ENCODE data around the gene LBR. TPM values are rescaled to one million over a fixed set of nuclear protein-coding genes. Genes with fewer than 3 reads are reported as not detected.

The LBR gene
- total RNA-seq, 1 experiment from 2014 or later: 149 TPM

DNA sequence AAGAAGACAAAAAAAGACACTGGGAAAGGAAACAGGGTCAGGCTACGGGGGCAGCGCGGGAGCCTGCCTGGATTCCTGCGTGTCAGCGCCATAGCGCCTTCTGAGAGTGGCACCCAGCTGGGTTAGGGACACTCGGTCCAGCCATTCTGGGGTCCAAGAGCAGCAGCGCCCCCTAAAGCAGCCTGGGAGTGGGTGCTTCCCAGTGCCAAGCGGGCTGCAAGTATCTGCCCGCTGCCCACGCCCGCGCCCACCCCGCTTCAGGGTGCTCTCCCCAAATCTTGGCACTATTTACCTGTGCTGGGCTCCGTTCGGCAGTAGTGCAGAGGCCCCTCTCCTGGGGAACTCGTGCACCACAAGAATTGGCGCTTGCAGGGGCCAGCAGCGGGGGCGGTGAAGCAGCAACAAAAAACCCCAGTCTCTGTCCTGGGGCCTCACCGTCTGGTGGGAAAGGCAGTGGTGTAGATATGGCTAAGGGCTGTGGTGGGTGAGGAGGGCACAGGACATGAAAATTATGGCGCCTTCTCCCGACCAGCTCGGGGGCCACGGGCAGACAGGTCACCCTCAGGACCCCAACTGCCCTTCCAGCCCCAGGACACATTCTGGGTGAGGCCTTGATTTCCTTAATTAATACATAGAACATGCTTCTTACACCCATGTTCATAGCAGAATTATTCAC lies 24.1 kb upstream of the LBR start:
- Histone ChIP-seq H3K36me3 (ENCODE audit: control insufficient read depth, insufficient read depth, low read length) (no peaks in the 10 kb centered on the region), H3K9me3 (peaks cover 4% of the 10 kb centered on the region; the same call in 1 of the 2 replicates), H3K4me3 (ENCODE audit: low read depth, low read length) (no peak overlapping the region), H3K4me1 (0 out of 2 replicates have a peak, but pooled peaks cover 4% of the 10 kb centered on the region), H3K27me3 (replicated peaks; ENCODE audit: control insufficient read depth, insufficient read depth, low read length) (no peaks in the 10 kb centered on the region)
- peaks cover 13% of the 10 kb centered on the region for H3K4me1 Mint-ChIP-seq (ENCODE audit: low read depth, unreplicated experiment)
- no peak overlapping the region for H3K4me3 Mint-ChIP-seq (ENCODE audit: unreplicated experiment)
- CTCF ChIA-PET: interaction anchor here (0.6 kb wide), 1 partner anchor 956 kb away, joined by 3 read pairs; the partner anchor contains the start of gene PARP1
- peaks cover 6% of the 10 kb centered on the region for H3K9me3 Mint-ChIP-seq (ENCODE audit: unreplicated experiment)
- POLR2A ChIA-PET: no interaction called here
- peak in 1 of 2 experiments; percentile 22 for DNase-seq
- TF ChIP-seq, protein P1, sequence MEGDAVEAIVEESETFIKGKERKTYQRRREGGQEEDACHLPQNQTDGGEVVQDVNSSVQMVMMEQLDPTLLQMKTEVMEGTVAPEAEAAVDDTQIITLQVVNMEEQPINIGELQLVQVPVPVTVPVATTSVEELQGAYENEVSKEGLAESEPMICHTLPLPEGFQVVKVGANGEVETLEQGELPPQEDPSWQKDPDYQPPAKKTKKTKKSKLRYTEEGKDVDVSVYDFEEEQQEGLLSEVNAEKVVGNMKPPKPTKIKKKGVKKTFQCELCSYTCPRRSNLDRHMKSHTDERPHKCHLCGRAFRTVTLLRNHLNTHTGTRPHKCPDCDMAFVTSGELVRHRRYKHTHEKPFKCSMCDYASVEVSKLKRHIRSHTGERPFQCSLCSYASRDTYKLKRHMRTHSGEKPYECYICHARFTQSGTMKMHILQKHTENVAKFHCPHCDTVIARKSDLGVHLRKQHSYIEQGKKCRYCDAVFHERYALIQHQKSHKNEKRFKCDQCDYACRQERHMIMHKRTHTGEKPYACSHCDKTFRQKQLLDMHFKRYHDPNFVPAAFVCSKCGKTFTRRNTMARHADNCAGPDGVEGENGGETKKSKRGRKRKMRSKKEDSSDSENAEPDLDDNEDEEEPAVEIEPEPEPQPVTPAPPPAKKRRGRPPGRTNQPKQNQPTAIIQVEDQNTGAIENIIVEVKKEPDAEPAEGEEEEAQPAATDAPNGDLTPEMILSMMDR (IDR thresholded peaks at IDR 0.05; ENCODE audit: insufficient read depth in 1 of 2, low read depth in 1 of 2, low read length in 1 of 2, severe bottlenecking in 1 of 2, unreplicated experiment in 1 of 2): no peak
- BruUV-seq (replicated peaks): no TSS peak
- no peaks in the 10 kb centered on the region for H3K27me3 Mint-ChIP-seq (ENCODE audit: insufficient read depth, unreplicated experiment)
- H3K36me3 Mint-ChIP-seq (ENCODE audit: insufficient read depth, unreplicated experiment): peaks cover 4% of the 10 kb centered on the region
- intact Hi-C loops (cut with micrococcal nuclease; ENCODE audit: unreplicated experiment): no loop called here
- no peak overlapping the region for H3K27ac Mint-ChIP-seq (ENCODE audit: unreplicated experiment)

DNA sequence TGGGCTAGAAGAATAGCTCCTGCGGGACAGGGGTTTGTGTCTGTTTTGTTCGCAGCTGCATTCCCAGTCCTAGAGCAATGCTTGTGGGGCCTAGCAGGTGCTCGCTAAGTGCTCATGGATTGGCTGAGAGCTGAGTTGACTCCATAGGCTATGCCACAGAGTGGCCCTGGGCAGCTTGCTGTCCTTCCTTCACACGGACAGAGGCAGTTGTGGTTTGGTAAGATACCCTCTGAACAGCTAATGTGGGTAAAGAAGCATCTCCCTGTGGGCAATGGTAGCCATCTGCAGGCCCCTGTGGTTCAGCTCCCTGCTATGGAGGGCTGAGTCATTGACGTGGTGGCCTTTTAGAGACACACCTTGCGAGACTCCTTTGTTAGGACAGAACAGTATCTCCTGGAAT lies 23.5 kb upstream of the LBR start:
- Mint-ChIP-seq H3K4me3 (ENCODE audit: unreplicated experiment) (no peak overlapping the region), H3K4me1 (ENCODE audit: low read depth, unreplicated experiment) (peaks cover 14% of the 10 kb centered on the region), H3K9me3 (ENCODE audit: unreplicated experiment) (no peaks in the 10 kb centered on the region), H3K27me3 (ENCODE audit: insufficient read depth, unreplicated experiment) (no peaks in the 10 kb centered on the region), H3K27ac (ENCODE audit: unreplicated experiment) (no peak overlapping the region), H3K36me3 (ENCODE audit: insufficient read depth, unreplicated experiment) (peaks cover 4% of the 10 kb centered on the region)
- DNase-seq: peak in 1 of 2 experiments; percentile 7
- no TSS peak for BruUV-seq (replicated peaks)
- Histone ChIP-seq H3K27me3 (replicated peaks; ENCODE audit: control insufficient read depth, insufficient read depth, low read length) (no peaks in the 10 kb centered on the region), H3K36me3 (ENCODE audit: control insufficient read depth, insufficient read depth, low read length) (no peaks in the 10 kb centered on the region), H3K4me1 (peaks cover 7% of the 10 kb centered on the region; the same call in 1 of the 2 replicates), H3K4me3 (ENCODE audit: low read depth, low read length) (no peak overlapping the region), H3K9me3 (peaks cover under 1% of the 10 kb centered on the region; the same call in 1 of the 2 replicates)
- TF ChIP-seq, protein P1 (IDR thresholded peaks at IDR 0.05; ENCODE audit: insufficient read depth in 1 of 2, low read depth in 1 of 2, low read length in 1 of 2, severe bottlenecking in 1 of 2, unreplicated experiment in 1 of 2): no peak
- ChIA-PET POLR2A (no interaction called here), CTCF (no interaction called here)
- intact Hi-C loops (cut with micrococcal nuclease; ENCODE audit: unreplicated experiment): no loop called here

DNA sequence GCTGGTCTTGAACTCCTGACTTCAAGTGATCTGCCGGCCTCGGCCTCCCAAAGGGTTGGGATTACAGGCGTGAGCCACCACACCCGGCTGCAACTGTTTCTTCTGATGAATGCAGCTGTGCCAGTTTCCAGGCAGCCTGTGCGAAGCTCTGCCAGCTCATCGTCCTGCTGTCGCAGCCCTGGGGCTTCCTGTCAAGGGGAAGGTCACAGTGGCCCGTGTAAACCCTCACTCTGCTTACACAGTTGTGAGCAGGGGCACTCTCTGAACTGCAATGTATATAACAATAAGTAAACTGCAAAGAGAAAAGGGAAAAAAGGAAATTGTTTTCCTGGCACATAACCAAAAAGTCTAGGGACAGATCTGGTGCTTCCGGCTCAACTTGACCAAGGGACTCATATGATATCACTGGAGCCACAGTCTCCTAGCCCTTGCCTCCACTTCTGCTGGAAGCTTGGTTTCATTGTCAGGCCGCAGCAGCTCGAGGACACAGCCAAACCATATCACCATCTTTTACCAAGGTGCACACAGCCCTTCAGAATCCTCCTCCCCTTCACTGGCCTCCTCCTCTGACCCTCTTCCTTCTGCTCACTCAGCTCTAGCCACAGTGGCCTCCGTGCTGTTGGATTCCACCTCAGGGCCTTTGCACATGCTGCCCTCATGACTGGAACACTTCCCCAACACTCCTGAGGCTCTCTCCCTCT lies 22.8 kb upstream of the LBR start:
- no peaks in the 10 kb centered on the region for H3K36me3 ChIP-seq (ENCODE audit: control insufficient read depth, insufficient read depth, low read length)
- CTCF ChIA-PET: no interaction called here
- no peaks in the 10 kb centered on the region for H3K9me3 ChIP-seq
- H3K4me3 Mint-ChIP-seq (ENCODE audit: unreplicated experiment): no peak overlapping the region
- H3K27ac Mint-ChIP-seq (ENCODE audit: unreplicated experiment): no peak overlapping the region
- H3K27me3 ChIP-seq (replicated peaks; ENCODE audit: control insufficient read depth, insufficient read depth, low read length): no peaks in the 10 kb centered on the region
- DNase-seq: peak in 1 of 2 experiments; percentile 22
- H3K4me1 ChIP-seq: peaks cover 11% of the 10 kb centered on the region
- H3K4me3 ChIP-seq (ENCODE audit: low read depth, low read length): no peak overlapping the region
- no TSS peak for BruUV-seq (replicated peaks)
- H3K36me3 Mint-ChIP-seq (ENCODE audit: insufficient read depth, unreplicated experiment): peaks cover 4% of the 10 kb centered on the region
- peaks cover 21% of the 10 kb centered on the region for H3K4me1 Mint-ChIP-seq (ENCODE audit: low read depth, unreplicated experiment)
- TF ChIP-seq, protein P1 (IDR thresholded peaks at IDR 0.05; ENCODE audit: insufficient read depth in 1 of 2, low read depth in 1 of 2, low read length in 1 of 2, severe bottlenecking in 1 of 2, unreplicated experiment in 1 of 2): no peak
- intact Hi-C loops (cut with micrococcal nuclease; ENCODE audit: unreplicated experiment): no loop called here
- POLR2A ChIA-PET: no interaction called here
- no peaks in the 10 kb centered on the region for H3K27me3 Mint-ChIP-seq (ENCODE audit: insufficient read depth, unreplicated experiment)
- H3K9me3 Mint-ChIP-seq (ENCODE audit: unreplicated experiment): no peaks in the 10 kb centered on the region

All from Caco-2 (cell line).